ENCODE data around the gene PMVK.

- TF ChIP-seq CTCF (conservative IDR thresholded peaks at IDR 0.05; ENCODE audit: low read depth, low read length) (no peak), POLR2A (IDR thresholded peaks at IDR 0.05; ENCODE audit: low read depth, low read length) (no peak), MAFK (IDR thresholded peaks at IDR 0.05; ENCODE audit: low read depth, low read length) (no peak), SMC3 (IDR thresholded peaks at IDR 0.05; ENCODE audit: low read depth, low read length) (no peak), RAD21 (IDR thresholded peaks at IDR 0.05; ENCODE audit: low read length) (no peak), ELK1 (IDR thresholded peaks at IDR 0.05; ENCODE audit: borderline replicate concordance, low read depth, low read length) (no peak), RFX5 (IDR thresholded peaks at IDR 0.05; ENCODE audit: low read depth, low read length) (no peak), MAZ (IDR thresholded peaks at IDR 0.05; ENCODE audit: borderline replicate concordance, low read depth, low read length) (no peak), MXI1 (IDR thresholded peaks at IDR 0.05; ENCODE audit: borderline replicate concordance, low read depth, low read length) (no peak), CEBPB (IDR thresholded peaks at IDR 0.05; ENCODE audit: low read depth, low read length) (no peak), USF2 (IDR thresholded peaks at IDR 0.05; ENCODE audit: low read depth, low read length) (no peak), RCOR1 (IDR thresholded peaks at IDR 0.05; ENCODE audit: insufficient replicate concordance, low read length) (no peak), NFE2L2 (IDR thresholded peaks at IDR 0.05; ENCODE audit: low read depth, low read length) (no peak), BHLHE40 (IDR thresholded peaks at IDR 0.05; ENCODE audit: low read depth, low read length) (no peak)
Observed at GRCh38 chr1:154880671-154881070, 55.8 kb downstream of the PMVK start.

All from IMR-90 (cell line).